HepG2 (cell line): ENCODE results near the gene SQSTM1. TPM values are rescaled to one million over a fixed set of nuclear protein-coding genes. Genes with fewer than 3 reads are reported as not detected.
A peak's percentile ranks its signal among the peaks of the same experiment; 100 is the strongest.

ENCODE experiments used
- ARNT2 ChIP-seq: sonication (generic); formaldehyde crosslinking; IDR thresholded peaks from 2 replicates; pipeline ENCODE4 v1.8.0; 2022; ENCODE audit warnings: mild to moderate bottlenecking, low read depth, missing genetic modification reagents, moderate library complexity
- EP300 ChIP-seq, 3 experiments: sonication (generic) in 1 of 3; formaldehyde crosslinking in 1 of 3; IDR thresholded peaks; 2 replicates each; pipeline versions ENCODE4 v1.5.1 to v1.6.1; 2011 to 2020; ENCODE audit warnings: low read depth in 2 of 3, low read length in 2 of 3, borderline replicate concordance in 1 of 3, improper control_type of control experiment in 1 of 3, mild to moderate bottlenecking in 1 of 3, missing genetic modification reagents in 1 of 3, moderate library complexity in 1 of 3
- FOXO1 ChIP-seq: sonication (generic); formaldehyde crosslinking; IDR thresholded peaks from 2 replicates; pipeline ENCODE4 v1.4.0; 2020; ENCODE audit warnings: missing genetic modification reagents
- SNRNP70 ChIP-seq: fragments of 200-400 bp; formaldehyde crosslinking; IDR thresholded peaks from 2 replicates; pipeline ENCODE4 v1.6.1; 2017; ENCODE audit warnings: mild to moderate bottlenecking, low read depth, low read length, moderate library complexity
- ZFP36L2 ChIP-seq: sonication (generic); formaldehyde crosslinking; IDR thresholded peaks from 2 replicates; pipeline ENCODE4 v1.4.0; 2020; ENCODE audit warnings: missing genetic modification reagents
- ZNF12 ChIP-seq: sonication (generic); formaldehyde crosslinking; IDR thresholded peaks from 2 replicates; pipeline ENCODE4 v1.5.0; 2020; ENCODE audit warnings: missing genetic modification reagents
- ZNF24 ChIP-seq: fragments of 450-650 bp; IDR thresholded peaks from 2 replicates; pipeline ENCODE4 v1.6.1; 2017; ENCODE audit warnings: antibody characterized with exemption, mild to moderate bottlenecking
- ZNF329 ChIP-seq: sonication (generic); formaldehyde crosslinking; IDR thresholded peaks from 2 replicates; pipeline ENCODE4 v1.9.0; 2021; ENCODE audit warnings: low read depth, mild to moderate bottlenecking, missing genetic modification reagents
- ZNF337 ChIP-seq: sonication (generic); formaldehyde crosslinking; IDR thresholded peaks from 2 replicates; pipeline ENCODE4 v1.5.1; 2020; ENCODE audit warnings: missing genetic modification reagents, low read depth, mild to moderate bottlenecking, borderline replicate concordance
- ZNF552 ChIP-seq: sonication (generic); formaldehyde crosslinking; IDR thresholded peaks from 2 replicates; pipeline ENCODE4 v1.9.0; 2022; ENCODE audit warnings: missing genetic modification reagents, mild to moderate bottlenecking, borderline replicate concordance
- ZNF644 ChIP-seq: IDR thresholded peaks from 2 replicates; pipeline ENCODE4 v1.6.1; 2016; ENCODE audit warnings: low read depth
- polyA plus RNA-seq, 8 experiments: library from polyadenylated mRNA; depleted of rRNA in 3 of 8; stranded (reverse) in 7 of 8; unstranded in 1 of 8; fragments of >200 nt; fragmentation: Illumina TruSeq in 4 of 8; extraction: Trizol in 4 of 8; gene quantifications; 2 replicates each; pipeline versions ENCODE4 v1.2.1 to v1.2.3, GENCODE V29; 2011 to 2016; ENCODE audit warnings: low read depth in 4 of 8, missing spikeins in 1 of 8, mixed read lengths in 1 of 8; ENCODE audit not compliant: insufficient read depth in 1 of 8
- total RNA-seq, 5 experiments: library from RNA; depleted of rRNA; stranded (reverse); fragments of >200 nt; fragmentation: Illumina TruSeq; extraction: Trizol; gene quantifications; 2 replicates each; pipeline ENCODE4 v1.2.3, GENCODE V29; 2016; ENCODE audit warnings: low read depth in 1 of 5
- TF ChIP-seq, protein P1 (sequence below): IDR thresholded peaks from 2 replicates; pipeline ENCODE4 v1.6.1; 2016; ENCODE audit warnings: mild to moderate bottlenecking
- TF ChIP-seq, protein P2 (sequence below): sonication (generic); formaldehyde crosslinking; IDR thresholded peaks from 2 replicates; pipeline ENCODE4 v1.8.1; 2023; ENCODE audit warnings: mild to moderate bottlenecking, missing genetic modification reagents

The SQSTM1 gene
- total and polyA plus RNA-seq, 2 of the 13 experiments (the other 11 are each of a cell fraction or from before 2014, with no cell fraction given) = 90.9 to 160 TPM

GRCh38 chr5:179818746-179819295, 1.9 kb upstream of the SQSTM1 start (continued):
- TF ChIP-seq, protein P1, sequence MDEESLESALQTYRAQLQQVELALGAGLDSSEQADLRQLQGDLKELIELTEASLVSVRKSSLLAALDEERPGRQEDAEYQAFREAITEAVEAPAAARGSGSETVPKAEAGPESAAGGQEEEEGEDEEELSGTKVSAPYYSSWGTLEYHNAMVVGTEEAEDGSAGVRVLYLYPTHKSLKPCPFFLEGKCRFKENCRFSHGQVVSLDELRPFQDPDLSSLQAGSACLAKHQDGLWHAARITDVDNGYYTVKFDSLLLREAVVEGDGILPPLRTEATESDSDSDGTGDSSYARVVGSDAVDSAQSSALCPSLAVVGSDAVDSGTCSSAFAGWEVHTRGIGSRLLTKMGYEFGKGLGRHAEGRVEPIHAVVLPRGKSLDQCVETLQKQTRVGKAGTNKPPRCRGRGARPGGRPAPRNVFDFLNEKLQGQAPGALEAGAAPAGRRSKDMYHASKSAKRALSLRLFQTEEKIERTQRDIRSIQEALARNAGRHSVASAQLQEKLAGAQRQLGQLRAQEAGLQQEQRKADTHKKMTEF (CRISPR knock-in tag) = peak; percentile 98
- TF ChIP-seq, protein P2, sequence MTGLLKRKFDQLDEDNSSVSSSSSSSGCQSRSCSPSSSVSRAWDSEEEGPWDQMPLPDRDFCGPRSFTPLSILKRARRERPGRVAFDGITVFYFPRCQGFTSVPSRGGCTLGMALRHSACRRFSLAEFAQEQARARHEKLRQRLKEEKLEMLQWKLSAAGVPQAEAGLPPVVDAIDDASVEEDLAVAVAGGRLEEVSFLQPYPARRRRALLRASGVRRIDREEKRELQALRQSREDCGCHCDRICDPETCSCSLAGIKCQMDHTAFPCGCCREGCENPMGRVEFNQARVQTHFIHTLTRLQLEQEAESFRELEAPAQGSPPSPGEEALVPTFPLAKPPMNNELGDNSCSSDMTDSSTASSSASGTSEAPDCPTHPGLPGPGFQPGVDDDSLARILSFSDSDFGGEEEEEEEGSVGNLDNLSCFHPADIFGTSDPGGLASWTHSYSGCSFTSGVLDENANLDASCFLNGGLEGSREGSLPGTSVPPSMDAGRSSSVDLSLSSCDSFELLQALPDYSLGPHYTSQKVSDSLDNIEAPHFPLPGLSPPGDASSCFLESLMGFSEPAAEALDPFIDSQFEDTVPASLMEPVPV (CRISPR knock-in tag) = peak; percentile 85; the same call in 1 of the 2 replicates
- TF ChIP-seq ARNT2 (CRISPR knock-in tag) = peak; percentile 26; the same call in 1 of the 2 replicates
- peak; percentile 23; the same call in 1 of the 2 replicates for TF ChIP-seq ZNF12 (CRISPR knock-in tag)
- peak; percentile 81 for TF ChIP-seq ZNF329 (CRISPR knock-in tag)
- no peak for TF ChIP-seq SNRNP70
- peak; percentile 97 for TF ChIP-seq FOXO1 (CRISPR knock-in tag)
- no peak for TF ChIP-seq ZNF24
- peak; percentile 73; the same call in 1 of the 2 replicates for TF ChIP-seq ZNF552 (CRISPR knock-in tag)
- TF ChIP-seq ZNF644 (CRISPR knock-in tag) = no peak
- no peak for TF ChIP-seq ZFP36L2 (CRISPR knock-in tag)
- no peak for TF ChIP-seq ZNF337 (CRISPR knock-in tag)
- TF ChIP-seq EP300 (IDR thresholded peaks at IDR 0.05; ENCODE audit: low read depth in 2 of 2, low read length in 2 of 2) = peak; percentile 91 to 95
- TF ChIP-seq EP300 (CRISPR knock-in tag; IDR thresholded peaks at IDR 0.05; ENCODE audit: borderline replicate concordance) = peak; percentile 95
- TF ChIP-seq, all 625 proteins: peak for 319
